AG04450 (cell line): ENCODE data around the gene HS6ST3. TPM values are rescaled to one million over a fixed set of nuclear protein-coding genes. Genes with fewer than 3 reads are reported as not detected.

ENCODE experiments used
- CTCF ChIA-PET: fragments of 300-600, 350-600 bp; formaldehyde crosslinking; extraction: SDS; loops from one replicate; lab custom pipeline; 2022; ENCODE audit warnings: antibody characterized with exemption, inconsistent platforms; lab: Charles Lee
- POLR2A ChIA-PET: fragments of 350-600 bp; formaldehyde crosslinking; extraction: SDS; loops from one replicate; lab custom pipeline; 2021; ENCODE audit warnings: antibody characterized with exemption, inconsistent platforms; lab: Yijun Ruan, JAX
- DNase-seq: peaks from one replicate; pipeline ENCODE4 v3.0.0-alpha.2; 2011; ENCODE audit warnings: low read depth, low spot score
- H3K27ac ChIP-seq: one replicate; pipeline ENCODE4 v1.5.1; 2012; ENCODE audit warnings: low read depth, low read length, control low read depth
- H3K27me3 ChIP-seq: one replicate; pipeline ENCODE4 v1.6.0; 2012; ENCODE audit warnings: low read length; ENCODE audit not compliant: control insufficient read depth, insufficient read depth
- H3K4me3 ChIP-seq: 2 replicates; pipeline ENCODE4 v1.5.1; 2011; ENCODE audit warnings: mild to moderate bottlenecking, low read depth, low read length, control low read depth
- H3K9me3 ChIP-seq: 2 replicates; pipeline ENCODE4 v1.5.1; 2012; ENCODE audit warnings: low read length; ENCODE audit not compliant: control insufficient read depth, insufficient read depth
- polyA plus RNA-seq: library from polyadenylated mRNA; depleted of rRNA; stranded (reverse); fragments of >200 nt; gene quantifications from 2 replicates; pipeline ENCODE4 v1.2.3, GENCODE V29; 2011
- TF ChIP-seq, protein P1 (sequence below): IDR thresholded peaks from 2 replicates; pipeline ENCODE4 v1.5.1; 2011; ENCODE audit warnings: low read depth, low read length, control low read depth, inconsistent platforms

Gene HS6ST3
- polyA plus RNA-seq, 1 experiment, result not detected

DNA sequence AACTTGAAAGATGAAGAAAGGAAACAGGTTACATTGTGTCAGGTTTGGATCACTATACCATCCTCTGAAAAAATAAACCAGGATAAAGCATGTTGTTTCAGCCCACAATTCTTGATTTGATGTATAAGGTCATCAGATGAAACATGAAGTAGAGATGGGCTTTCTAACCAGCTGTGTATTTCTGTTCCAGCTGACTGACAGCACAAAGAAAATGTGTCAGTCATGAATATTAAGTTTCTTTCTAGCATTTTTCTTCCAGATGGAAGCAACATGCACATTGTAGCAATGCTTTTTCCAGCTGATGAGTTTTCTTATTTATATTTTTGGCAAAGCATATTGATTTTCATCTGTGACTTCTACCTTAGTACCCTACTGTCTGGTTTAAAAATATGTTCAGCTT, 704.8 kb downstream of the HS6ST3 start:
- no peak for DNase-seq
- POLR2A ChIA-PET, result no interaction called here
- Histone ChIP-seq H3K9me3 (no peaks in the 10 kb centered on the region), H3K27me3 (no peaks in the 10 kb centered on the region), H3K27ac (no peak overlapping the region), H3K4me3 (no peak overlapping the region)
- CTCF ChIA-PET, result no interaction called here
- TF ChIP-seq, protein P1, sequence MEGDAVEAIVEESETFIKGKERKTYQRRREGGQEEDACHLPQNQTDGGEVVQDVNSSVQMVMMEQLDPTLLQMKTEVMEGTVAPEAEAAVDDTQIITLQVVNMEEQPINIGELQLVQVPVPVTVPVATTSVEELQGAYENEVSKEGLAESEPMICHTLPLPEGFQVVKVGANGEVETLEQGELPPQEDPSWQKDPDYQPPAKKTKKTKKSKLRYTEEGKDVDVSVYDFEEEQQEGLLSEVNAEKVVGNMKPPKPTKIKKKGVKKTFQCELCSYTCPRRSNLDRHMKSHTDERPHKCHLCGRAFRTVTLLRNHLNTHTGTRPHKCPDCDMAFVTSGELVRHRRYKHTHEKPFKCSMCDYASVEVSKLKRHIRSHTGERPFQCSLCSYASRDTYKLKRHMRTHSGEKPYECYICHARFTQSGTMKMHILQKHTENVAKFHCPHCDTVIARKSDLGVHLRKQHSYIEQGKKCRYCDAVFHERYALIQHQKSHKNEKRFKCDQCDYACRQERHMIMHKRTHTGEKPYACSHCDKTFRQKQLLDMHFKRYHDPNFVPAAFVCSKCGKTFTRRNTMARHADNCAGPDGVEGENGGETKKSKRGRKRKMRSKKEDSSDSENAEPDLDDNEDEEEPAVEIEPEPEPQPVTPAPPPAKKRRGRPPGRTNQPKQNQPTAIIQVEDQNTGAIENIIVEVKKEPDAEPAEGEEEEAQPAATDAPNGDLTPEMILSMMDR, result no peak

DNA sequence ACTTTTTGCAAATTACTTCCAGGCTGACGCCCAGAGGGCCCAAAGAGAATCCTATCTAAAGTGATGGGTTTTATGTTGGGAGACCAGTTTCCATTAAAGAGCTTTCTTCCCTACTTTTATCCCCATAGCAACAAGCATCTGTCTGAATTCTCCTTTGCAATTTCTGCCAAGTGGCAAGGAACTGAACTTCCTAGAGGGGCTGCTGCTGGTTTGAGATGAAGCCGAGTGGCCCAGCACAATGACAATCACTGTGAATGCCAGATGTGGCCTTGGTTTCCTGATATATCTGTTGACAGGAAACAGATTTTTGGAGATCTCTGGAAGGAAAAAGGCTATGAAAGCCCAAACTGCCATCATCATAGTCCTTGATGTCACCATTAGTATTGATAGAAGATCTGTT, 705.8 kb downstream of the HS6ST3 start:
- Histone ChIP-seq H3K27me3 (no peaks in the 10 kb centered on the region), H3K9me3 (no peaks in the 10 kb centered on the region), H3K4me3 (no peak overlapping the region), H3K27ac (no peak overlapping the region)
- ChIA-PET POLR2A (interaction anchor here (0.7 kb wide), 1 partner anchor 47 kb away, joined by 3 read pairs; no protein-coding TSS in a partner anchor), CTCF (interaction anchor here (1.2 kb wide), 1 partner anchor 22 kb away, joined by 3 read pairs; no protein-coding TSS in a partner anchor)
- TF ChIP-seq, protein P1, result no peak
- DNase-seq, result no peak

DNA sequence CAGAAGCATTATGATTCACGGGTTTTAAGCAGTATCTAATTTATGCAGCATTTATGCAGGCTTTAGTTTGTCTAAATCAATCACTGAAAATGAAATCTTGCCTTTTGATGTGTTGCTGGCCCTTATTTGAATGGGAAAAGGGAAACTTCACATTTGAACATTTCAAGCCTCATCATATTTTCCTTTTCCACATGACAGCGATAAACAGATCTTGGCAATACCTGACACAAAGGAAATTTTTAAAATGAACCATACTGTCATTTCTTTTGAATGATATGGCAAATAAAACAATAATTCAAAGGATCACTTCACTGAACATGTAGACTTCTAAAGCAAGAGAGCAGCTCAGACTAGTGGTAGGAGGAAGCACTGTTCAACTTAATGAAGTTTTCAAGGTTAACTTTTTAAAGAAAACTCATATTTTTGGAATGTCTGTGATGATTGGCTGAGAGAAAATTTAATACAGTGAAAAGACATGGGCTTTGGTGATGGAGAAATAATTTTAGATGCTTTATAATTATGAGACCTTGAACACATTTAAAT, 706.3 kb downstream of the HS6ST3 start:
- POLR2A ChIA-PET, result interaction anchor here (0.7 kb wide), 1 partner anchor 46 kb away, joined by 3 read pairs; no protein-coding TSS in a partner anchor
- Histone ChIP-seq H3K9me3 (no peaks in the 10 kb centered on the region), H3K27me3 (no peaks in the 10 kb centered on the region), H3K27ac (no peak overlapping the region), H3K4me3 (no peak overlapping the region)
- no peak for DNase-seq
- TF ChIP-seq, protein P1, result no peak
- CTCF ChIA-PET, result interaction anchor here (1.2 kb wide), 1 partner anchor 21 kb away, joined by 3 read pairs; no protein-coding TSS in a partner anchor

DNA sequence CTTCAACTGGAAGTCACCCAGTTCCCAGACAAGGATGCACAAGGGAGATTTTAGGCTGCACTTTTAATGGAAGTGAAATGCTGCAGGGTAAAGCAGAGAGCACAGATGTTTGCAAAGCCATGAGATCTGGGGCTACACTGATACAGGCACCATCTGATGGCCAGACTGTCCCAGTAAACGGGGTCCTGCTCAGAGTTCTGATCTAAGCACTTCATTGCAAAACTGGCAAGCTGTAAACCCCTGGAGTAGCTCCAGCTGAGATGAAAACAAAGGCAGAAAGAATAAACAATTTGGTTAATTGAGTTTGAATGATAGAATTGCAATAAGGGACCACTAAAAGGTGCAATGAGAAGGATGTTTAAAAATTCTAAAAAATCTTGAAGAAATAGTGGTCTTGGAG, 707.2 kb downstream of the HS6ST3 start:
- Histone ChIP-seq H3K4me3 (no peak overlapping the region), H3K9me3 (no peaks in the 10 kb centered on the region), H3K27me3 (no peaks in the 10 kb centered on the region), H3K27ac (no peak overlapping the region)
- ChIA-PET POLR2A (no interaction called here), CTCF (no interaction called here)
- DNase-seq, result no peak
- TF ChIP-seq, protein P1, result no peak

DNA sequence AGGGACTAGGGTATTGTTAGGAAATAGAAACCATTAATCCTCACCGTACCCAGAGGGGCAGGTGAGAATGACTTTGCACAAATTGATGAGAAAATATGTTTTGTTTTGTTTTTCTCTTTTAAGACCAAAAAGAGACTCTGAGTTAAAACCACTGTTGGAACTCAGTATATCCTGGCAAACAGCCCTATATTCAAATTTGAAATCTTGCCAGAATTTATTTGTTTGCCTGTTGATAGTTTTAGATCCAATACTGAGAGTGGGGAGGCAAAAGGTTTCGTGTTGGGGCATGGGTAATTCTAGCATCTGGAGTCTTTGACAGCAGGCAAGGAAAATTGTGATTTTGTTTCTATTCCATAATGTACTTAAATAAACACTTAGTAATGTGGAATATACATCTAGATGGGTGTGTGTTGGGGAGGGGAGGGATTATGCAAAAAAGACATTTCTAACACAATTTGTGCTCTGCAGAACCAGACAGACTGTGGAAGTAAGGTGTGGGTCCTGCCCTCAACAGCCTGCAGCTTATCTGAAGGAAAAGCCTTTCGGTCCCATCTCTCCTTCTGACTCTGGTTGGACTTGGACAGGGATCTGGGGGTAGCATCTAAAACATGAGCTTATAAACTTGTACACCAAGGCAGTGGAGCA, 713.7 kb downstream of the HS6ST3 start:
- Histone ChIP-seq H3K27ac (no peak overlapping the region), H3K9me3 (no peaks in the 10 kb centered on the region; the same call in 1 of the 2 replicates), H3K4me3 (no peak overlapping the region), H3K27me3 (no peaks in the 10 kb centered on the region)
- ChIA-PET POLR2A (interaction anchor here (0.6 kb wide), 1 partner anchor 180 kb away, joined by 3 read pairs; no protein-coding TSS in a partner anchor), CTCF (interaction anchor here (0.7 kb wide), 1 partner anchor 14 kb away, joined by 6 read pairs; no protein-coding TSS in a partner anchor)
- DNase-seq, result no peak
- TF ChIP-seq, protein P1, result no peak
